ENCODE results near the gene C1orf198.
"Not testable (repeated sequence)": the region's sequence is repeated elsewhere in the genome, so short reads cannot be mapped to it uniquely, and the experiment has no call there.

Gene C1orf198

GRCh38 chr1:230860617-230861384 is 7.5 kb downstream of the C1orf198 start:
- DNase-seq = no peak
- H3K4me1 Mint-ChIP-seq = peaks cover 6% of the 10 kb centered on the region
- no peaks in the 10 kb centered on the region for H3K27me3 Mint-ChIP-seq
- H3K36me3 Mint-ChIP-seq = no peaks in the 10 kb centered on the region
- no peak overlapping the region for H3K27ac Mint-ChIP-seq
- no peaks in the 10 kb centered on the region for H3K9me3 Mint-ChIP-seq
- CTCF ChIA-PET = no interaction called here
- no peak overlapping the region for H3K4me3 Mint-ChIP-seq

GRCh38 chr1:230858918-230859729 is 9.2 kb downstream of the C1orf198 start:
- CTCF ChIA-PET = no interaction called here
- Mint-ChIP-seq H3K36me3 (no peaks in the 10 kb centered on the region), H3K4me1 (peaks cover 6% of the 10 kb centered on the region), H3K9me3 (no peaks in the 10 kb centered on the region), H3K4me3 (no peak overlapping the region), H3K27me3 (no peaks in the 10 kb centered on the region), H3K27ac (no peak overlapping the region)
- DNase-seq = no peak

- CTCF ChIA-PET = no interaction called here
- peaks cover 4% of the 10 kb centered on the region for H3K4me1 Mint-ChIP-seq
Measured at GRCh38 chr1:230858236-230858820, 10.0 kb downstream of the C1orf198 start.

GRCh38 chr1:230857822-230858221 is 10.5 kb downstream of the C1orf198 start:
- no peak overlapping the region for H3K27ac Mint-ChIP-seq
- H3K27me3 Mint-ChIP-seq = no peaks in the 10 kb centered on the region
- H3K4me1 Mint-ChIP-seq = no peaks in the 10 kb centered on the region
- H3K4me3 Mint-ChIP-seq = no peak overlapping the region
- CTCF ChIA-PET = no interaction called here
- H3K36me3 Mint-ChIP-seq = no peaks in the 10 kb centered on the region
- no peak for DNase-seq
- H3K9me3 Mint-ChIP-seq = no peaks in the 10 kb centered on the region

More at GRCh38 chr1:230858236-230858820, 10.0 kb downstream of the C1orf198 start:
- no peak for DNase-seq
- H3K9me3 Mint-ChIP-seq = no peaks in the 10 kb centered on the region
- no peaks in the 10 kb centered on the region for H3K27me3 Mint-ChIP-seq
- H3K4me3 Mint-ChIP-seq = no peak overlapping the region
- no peaks in the 10 kb centered on the region for H3K36me3 Mint-ChIP-seq
- no peak overlapping the region for H3K27ac Mint-ChIP-seq

- no peaks in the 10 kb centered on the region for H3K36me3 Mint-ChIP-seq
- H3K27me3 Mint-ChIP-seq = no peaks in the 10 kb centered on the region
- no peaks in the 10 kb centered on the region for H3K4me1 Mint-ChIP-seq
- no peak overlapping the region for H3K4me3 Mint-ChIP-seq
- no peaks in the 10 kb centered on the region for H3K9me3 Mint-ChIP-seq
- no peak overlapping the region for H3K27ac Mint-ChIP-seq
- DNase-seq = no peak
- CTCF ChIA-PET = no interaction called here
Measured at GRCh38 chr1:230857077-230857476, 11.2 kb downstream of the C1orf198 start.

- H3K27ac Mint-ChIP-seq = no peak overlapping the region
- no peaks in the 10 kb centered on the region for H3K27me3 Mint-ChIP-seq
- CTCF ChIA-PET = no interaction called here
- H3K36me3 Mint-ChIP-seq = no peaks in the 10 kb centered on the region
- no peak overlapping the region for H3K4me3 Mint-ChIP-seq
- no peaks in the 10 kb centered on the region for H3K4me1 Mint-ChIP-seq
- no peak for DNase-seq
- no peaks in the 10 kb centered on the region for H3K9me3 Mint-ChIP-seq
Measured at GRCh38 chr1:230855886-230856285, 12.4 kb downstream of the C1orf198 start.

GRCh38 chr1:230854423-230854822 is 13.9 kb downstream of the C1orf198 start:
- Mint-ChIP-seq H3K27me3 (no peaks in the 10 kb centered on the region), H3K27ac (no peak overlapping the region), H3K4me1 (no peaks in the 10 kb centered on the region), H3K9me3 (no peaks in the 10 kb centered on the region), H3K36me3 (no peaks in the 10 kb centered on the region), H3K4me3 (no peak overlapping the region)
- CTCF ChIA-PET = no interaction called here
- no peak for DNase-seq

- Mint-ChIP-seq H3K36me3 (no peaks in the 10 kb centered on the region), H3K4me3 (no peak overlapping the region), H3K27ac (no peak overlapping the region), H3K27me3 (no peaks in the 10 kb centered on the region), H3K4me1 (no peaks in the 10 kb centered on the region), H3K9me3 (no peaks in the 10 kb centered on the region)
- DNase-seq = no peak
- CTCF ChIA-PET = no interaction called here
Measured at GRCh38 chr1:230853731-230854130, 14.6 kb downstream of the C1orf198 start.

GRCh38 chr1:230852959-230853358 is 15.4 kb downstream of the C1orf198 start:
- CTCF ChIA-PET = no interaction called here
- Mint-ChIP-seq H3K4me1 (no peaks in the 10 kb centered on the region), H3K9me3 (no peaks in the 10 kb centered on the region), H3K27ac (no peak overlapping the region), H3K27me3 (no peaks in the 10 kb centered on the region), H3K4me3 (no peak overlapping the region), H3K36me3 (no peaks in the 10 kb centered on the region)
- no peak for DNase-seq

- H3K27ac Mint-ChIP-seq = no peak overlapping the region
- H3K4me1 Mint-ChIP-seq = no peaks in the 10 kb centered on the region
- no peak for DNase-seq
- CTCF ChIA-PET = no interaction called here
- H3K27me3 Mint-ChIP-seq = no peaks in the 10 kb centered on the region
- H3K36me3 Mint-ChIP-seq = no peaks in the 10 kb centered on the region
- no peaks in the 10 kb centered on the region for H3K9me3 Mint-ChIP-seq
- no peak overlapping the region for H3K4me3 Mint-ChIP-seq
Measured at GRCh38 chr1:230851291-230851691, 17.0 kb downstream of the C1orf198 start.

- H3K27ac Mint-ChIP-seq = no peak overlapping the region
- H3K27me3 Mint-ChIP-seq = no peaks in the 10 kb centered on the region
- no peaks in the 10 kb centered on the region for H3K9me3 Mint-ChIP-seq
- H3K36me3 Mint-ChIP-seq = no peaks in the 10 kb centered on the region
- no peak for DNase-seq
- no peaks in the 10 kb centered on the region for H3K4me1 Mint-ChIP-seq
- CTCF ChIA-PET = no interaction called here
- H3K4me3 Mint-ChIP-seq = no peak overlapping the region
Measured at GRCh38 chr1:230850547-230850946, 17.8 kb downstream of the C1orf198 start.

- no peak for DNase-seq
- Mint-ChIP-seq H3K9me3 (no peaks in the 10 kb centered on the region), H3K4me1 (no peaks in the 10 kb centered on the region), H3K27me3 (no peaks in the 10 kb centered on the region), H3K36me3 (no peaks in the 10 kb centered on the region), H3K4me3 (no peak overlapping the region), H3K27ac (no peak overlapping the region)
- CTCF ChIA-PET = no interaction called here
Measured at GRCh38 chr1:230849451-230850224, 18.7 kb downstream of the C1orf198 start.

- Mint-ChIP-seq H3K4me3 (no peak overlapping the region), H3K27ac (no peak overlapping the region), H3K9me3 (no peaks in the 10 kb centered on the region), H3K4me1 (no peaks in the 10 kb centered on the region), H3K36me3 (no peaks in the 10 kb centered on the region), H3K27me3 (no peaks in the 10 kb centered on the region)
- DNase-seq = no peak
- CTCF ChIA-PET = no interaction called here
Measured at GRCh38 chr1:230848235-230848634, 20.1 kb downstream of the C1orf198 start.

- DNase-seq, H3K4me3 Mint-ChIP-seq, H3K36me3 Mint-ChIP-seq, H3K4me1 Mint-ChIP-seq, H3K9me3 Mint-ChIP-seq, CTCF ChIA-PET, H3K27ac Mint-ChIP-seq, H3K27me3 Mint-ChIP-seq: not testable (repeated sequence)
Measured at GRCh38 chr1:230845184-230845583, 23.1 kb downstream of the C1orf198 start.

Data from activated naive CD4-positive, alpha-beta T cell treated with anti-CD3 and anti-CD28 coated beads, Interleukin-2, amount 10 ng/mL, durations not matched to agents 7 days and 5 days (primary cell).